ENCODE measurements around the gene AMPD2.

- TF ChIP-seq CTCF (IDR thresholded peaks at IDR 0.05) (no peak), EZH2phosphoT487 (IDR thresholded peaks at IDR 0.05) (no peak), EZH2 (IDR thresholded peaks at IDR 0.05) (no peak)
Measured at GRCh38 chr1:109613361-109614147, 6.1 kb upstream of the AMPD2 start.

Data from neural progenitor cell (in vitro differentiated cells).